NCI-H1417 (cell line): ENCODE data around the gene GTPBP10.
A peak's percentile ranks its signal among the peaks of the same experiment; 100 is the strongest.

Experiments used
- DNase-seq, 3 experiments: peaks; one replicate each; lab custom pipeline; 2025; lab: John Stamatoyannopoulos, UW

Gene GTPBP10

GRCh38 chr7:90351987-90352386 lies 5.5 kb downstream of the GTPBP10 start:
- no peak for DNase-seq

- DNase-seq: no peak
These were observed 36.9 kb downstream of the GTPBP10 start for GRCh38 chr7:90383422-90383821.

- no peak for DNase-seq
These were observed 37.3 kb downstream of the GTPBP10 start for GRCh38 chr7:90383861-90384260.

- DNase-seq: no peak
These were observed 37.9 kb downstream of the GTPBP10 start for GRCh38 chr7:90384433-90384832.

GRCh38 chr7:90387470-90388240 lies 41.1 kb downstream of the GTPBP10 start:
- no peak for DNase-seq

GRCh38 chr7:90390926-90391325 lies 44.4 kb downstream of the GTPBP10 start:
- no peak for DNase-seq

GRCh38 chr7:90391488-90391887 lies 45.0 kb downstream of the GTPBP10 start:
- no peak for DNase-seq

GRCh38 chr7:90396420-90396819 lies 49.9 kb downstream of the GTPBP10 start:
- no peak for DNase-seq

- peak in 2 of 3 experiments; percentile 26 to 48 for DNase-seq
These were observed 55.5 kb downstream of the GTPBP10 start for GRCh38 chr7:90401989-90402388.

GRCh38 chr7:90402785-90403173 lies 56.3 kb downstream of the GTPBP10 start:
- DNase-seq: no peak

GRCh38 chr7:90403174-90404113 lies 56.9 kb downstream of the GTPBP10 start, which contains the start of gene CLDN12:
CLDN12 (plus strand) TSS chr7:90403461; CDS start chr7:90412677, 9,216 bp downstream.
- DNase-seq: peak; percentile 91 to 97 (median 97)

GRCh38 chr7:90404777-90405176 lies 58.3 kb downstream of the GTPBP10 start:
- no peak for DNase-seq

GRCh38 chr7:90407484-90407821 lies 60.9 kb downstream of the GTPBP10 start:
- no peak for DNase-seq

GRCh38 chr7:90408142-90408541 lies 61.6 kb downstream of the GTPBP10 start:
- DNase-seq: no peak

GRCh38 chr7:90409667-90410066 lies 63.2 kb downstream of the GTPBP10 start:
- DNase-seq: no peak

GRCh38 chr7:90411510-90411909 lies 65.0 kb downstream of the GTPBP10 start:
- DNase-seq: peak in 1 of 3 experiments; percentile 61

- peak in 1 of 3 experiments; percentile 29 for DNase-seq
These were observed 66.1 kb downstream of the GTPBP10 start for GRCh38 chr7:90412458-90413184.

GRCh38 chr7:90413185-90413528 lies 66.6 kb downstream of the GTPBP10 start:
- DNase-seq: no peak

- DNase-seq: no peak
These were observed 75.1 kb downstream of the GTPBP10 start for GRCh38 chr7:90421651-90422050.

- no peak for DNase-seq
These were observed 78.2 kb downstream of the GTPBP10 start for GRCh38 chr7:90424720-90425119.

- DNase-seq: no peak
These were observed 78.9 kb downstream of the GTPBP10 start for GRCh38 chr7:90425376-90425775.
